Measurements from ENCODE around the gene DDR2. TPM values are rescaled to one million over a fixed set of nuclear protein-coding genes. Genes with fewer than 3 reads are reported as not detected.

Gene DDR2
- total RNA-seq, 1 experiment from 2014 or later = 0.52 TPM

- H4K8ac ChIP-seq (replicated peaks; ENCODE audit: insufficient read length, low read depth, low read length) = no peak overlapping the region
- H3K4me2 ChIP-seq (ENCODE audit: insufficient read depth, insufficient read length, low read length) = no peak overlapping the region
- H3K14ac ChIP-seq (ENCODE audit: insufficient read depth, low read length) = no peak overlapping the region
- H3K27ac Mint-ChIP-seq = no peak overlapping the region; a peak in 1 of 7 replicates
- no peak overlapping the region for H3K23ac ChIP-seq (ENCODE audit: insufficient read length, low read depth, low read length)
- no peaks in the 10 kb centered on the region; a peak in 1 of 7 replicates for H3K36me3 Mint-ChIP-seq (ENCODE audit: insufficient read depth in 1 of 3, low read depth in 3 of 3)
- WGBS (ENCODE audit: extremely low coverage, insufficient read length, low lambda C conversion rate) = no CpG with 5 or more reads among the region's 1 CpG
- no peak overlapping the region for H4K91ac ChIP-seq (ENCODE audit: insufficient read length, low read depth, low read length)
- H3K23me2 ChIP-seq (ENCODE audit: insufficient read length, low read depth, low read length, poor library complexity, severe bottlenecking) = no peaks in the 10 kb centered on the region
- no peak overlapping the region for H2BK120ac ChIP-seq (ENCODE audit: low read depth, low read length, poor library complexity, severe bottlenecking)
- no peak overlapping the region for H3K18ac ChIP-seq (ENCODE audit: insufficient read length, low read depth, low read length)
- H2AK5ac ChIP-seq (ENCODE audit: insufficient read length, low read length) = no peak overlapping the region
- no peak overlapping the region for H3K9ac ChIP-seq (ENCODE audit: extremely low read depth, insufficient read length, low read length)
- no peaks in the 10 kb centered on the region; the same call in 1 of the 2 replicates for H3K27me3 Mint-ChIP-seq (ENCODE audit: low read depth)
- H2BK12ac ChIP-seq (ENCODE audit: insufficient read length, low read depth, low read length) = no peak overlapping the region
- H2BK15ac ChIP-seq (ENCODE audit: low read depth, low read length) = no peak overlapping the region
- no peak for DNase-seq
- H3K9me3 Mint-ChIP-seq = no peaks in the 10 kb centered on the region
- no peaks in the 10 kb centered on the region for H3K79me2 ChIP-seq (ENCODE audit: insufficient read depth, low read length)
- H3K4me3 Mint-ChIP-seq = no peak overlapping the region
- H3K4me1 ChIP-seq (ENCODE audit: insufficient read depth, low read length) = no peaks in the 10 kb centered on the region
- H3T11ph ChIP-seq (ENCODE audit: low read length) = no peak overlapping the region
- no peaks in the 10 kb centered on the region for H3K79me1 ChIP-seq (ENCODE audit: insufficient read depth, low read depth, low read length, poor library complexity, severe bottlenecking)
- H2BK20ac ChIP-seq (ENCODE audit: low read depth, low read length, poor library complexity, severe bottlenecking) = no peak overlapping the region
- H4K5ac ChIP-seq (ENCODE audit: insufficient read length, low read depth, low read length) = no peak overlapping the region
- H3K9me3 ChIP-seq (ENCODE audit: control insufficient read depth, low read depth, low read length) = no peaks in the 10 kb centered on the region
- no peaks in the 10 kb centered on the region for H3K4me1 Mint-ChIP-seq
- H2AFZ ChIP-seq (ENCODE audit: low read length) = no peak overlapping the region
- H3K27me3 ChIP-seq (ENCODE audit: insufficient read depth, low read length) = no peaks in the 10 kb centered on the region
- no peak for TF ChIP-seq CTCF (conservative IDR thresholded peaks at IDR 0.05)
- H3K27ac ChIP-seq (ENCODE audit: insufficient read length, low read depth, low read length) = no peak overlapping the region
- H4K20me1 ChIP-seq (ENCODE audit: control insufficient read depth, insufficient read depth, insufficient read length) = no peaks in the 10 kb centered on the region
- H2BK5ac ChIP-seq (ENCODE audit: insufficient read length, low read length) = no peak overlapping the region
- no peak overlapping the region for H3K56ac ChIP-seq (ENCODE audit: insufficient read length, low read depth, low read length)
- no peak overlapping the region for H3K4ac ChIP-seq (ENCODE audit: low read depth, low read length)
Measured at GRCh38 chr1:162765788-162766187, 133.5 kb downstream of the DDR2 start.
